ENCODE results near the gene DEPP1. TPM values are rescaled to one million over a fixed set of nuclear protein-coding genes. Genes with fewer than 3 reads are reported as not detected.

Gene DEPP1
- total and polyA plus RNA-seq, 2 of the 13 experiments (the other 11 are each of a cell fraction or from before 2014, with no cell fraction given), result 14.8 to 270 TPM

- TF ChIP-seq ZXDC (CRISPR knock-in tag; IDR thresholded peaks at IDR 0.05) (no peak), CEBPB (IDR thresholded peaks at IDR 0.05; ENCODE audit: borderline replicate concordance, low read depth, low read length) (peak; percentile 89), PCBP1 (IDR thresholded peaks at IDR 0.05; ENCODE audit: borderline replicate concordance, low read depth, low read length) (no peak), MIER2 (CRISPR knock-in tag; IDR thresholded peaks at IDR 0.05) (no peak), ZNF563 (CRISPR knock-in tag; IDR thresholded peaks at IDR 0.05) (peak; percentile 96), SKI (IDR thresholded peaks at IDR 0.05; ENCODE audit: partially characterized antibody) (peak; percentile 32)
These were observed 43.2 kb downstream of the DEPP1 start (continued) for GRCh38 chr10:44935201-44935965.

GRCh38 chr10:44934416-44935200, 44.0 kb downstream of the DEPP1 start:
- CTCF ChIA-PET (ENCODE audit: low intra/inter-chr PET ratio, low total read pairs), result interaction anchor here (3.1 kb wide), 2 partner anchors 40 to 56 kb away, joined by 16 to 64 read pairs; no protein-coding TSS in a partner anchor
- Histone ChIP-seq H3K36me3 (replicated peaks in 1 of 2; ENCODE audit: control insufficient read depth in 1 of 2, insufficient read depth in 2 of 2, low read length in 2 of 2) (no peaks in the 10 kb centered on the region), H3K9me3 (ENCODE audit: low read length) (no peaks in the 10 kb centered on the region), H2AFZ (ENCODE audit: low read length) (no peak overlapping the region), H3K4me1 (ENCODE audit: insufficient read depth, low read length) (peaks cover 81% of the 10 kb centered on the region), H3K9ac (ENCODE audit: insufficient read depth, low read depth, low read length) (no peak overlapping the region), H3K79me2 (ENCODE audit: insufficient read depth, low read length) (no peaks in the 10 kb centered on the region), H3K27ac (ENCODE audit: extremely low read length, insufficient read depth, low read length) (no peak overlapping the region), H3K27me3 (ENCODE audit: control insufficient read depth in 1 of 2, insufficient read depth in 2 of 2, low read length in 2 of 2) (no peaks in the 10 kb centered on the region), H4K20me1 (ENCODE audit: insufficient read depth, low read length) (no peaks in the 10 kb centered on the region), H3K4me2 (ENCODE audit: low read depth, low read length) (no peak overlapping the region), H3K4me3 (replicated peaks in 1 of 3; ENCODE audit: insufficient read depth in 1 of 3, low read depth in 2 of 3, low read length in 3 of 3) (no peak overlapping the region)
- FAIRE-seq, result no peak
- no TSS peak for BruUV-seq (replicated peaks)
- DNase-seq (ENCODE audit: low spot score), result no peak
- intact Hi-C loops (cut with micrococcal nuclease; ENCODE audit: unreplicated experiment) (loop anchor here (1.0 to 5.0 kb wide), 3 partner anchors 25 to 58 kb away; partner anchors contain the start of gene RASSF4), in situ Hi-C loops (cut with HindIII; ENCODE audit: extremely low pct_ligation_motif_present, low pct_unique_long_range_greater_than_20kb) (loop anchor here (5.0 kb wide), 1 partner anchor 43 kb away; the partner anchor contains the start of gene DEPP1)
- WGBS (ENCODE audit: low lambda C conversion rate), result 94% methylated on average over 9 of the region's 18 CpGs
- POLR2A ChIA-PET, result interaction anchor here (1.2 to 7.1 kb wide), 4 partner anchors 18 to 61 kb away, joined by 4 to 215 read pairs (median 94); partner anchors contain the start of genes DEPP1 and RASSF4
- ATAC-seq, result no peak
- TF ChIP-seq ZNF20 (CRISPR knock-in tag; IDR thresholded peaks at IDR 0.05), result no peak
- TF ChIP-seq ZNF503 (CRISPR knock-in tag; IDR thresholded peaks at IDR 0.05), result no peak
- no peak for TF ChIP-seq TCF7L2 (IDR thresholded peaks at IDR 0.05; ENCODE audit: low read depth, low read length)
